Endothelial cell (in vitro differentiated cells): ENCODE measurements around the gene EIF1. TPM values are rescaled to one million over a fixed set of nuclear protein-coding genes. Genes with fewer than 3 reads are reported as not detected.
"Not testable (repeated sequence)": the region's sequence is repeated elsewhere in the genome, so short reads cannot be mapped to it uniquely, and the experiment has no call there.

Source experiments
- DNase-seq: peaks from one replicate; pipeline ENCODE4 v3.0.0; 2021; ENCODE audit warnings: low spot score
- H3K27ac Mint-ChIP-seq: one replicate; pipeline ENCODE4 v1.8.0; 2021; ENCODE audit warnings: mixed read lengths, inconsistent platforms; ENCODE audit not compliant: unreplicated experiment
- H3K27me3 Mint-ChIP-seq: one replicate; pipeline ENCODE4 v1.8.0; 2021; ENCODE audit warnings: mild to moderate bottlenecking, moderate library complexity, mixed read lengths, inconsistent platforms; ENCODE audit not compliant: unreplicated experiment
- H3K36me3 Mint-ChIP-seq: one replicate; pipeline ENCODE4 v1.8.0; 2021; ENCODE audit warnings: mild to moderate bottlenecking, low read depth, mixed read lengths, inconsistent platforms; ENCODE audit not compliant: unreplicated experiment
- H3K4me1 Mint-ChIP-seq: one replicate; pipeline ENCODE4 v1.8.0; 2021; ENCODE audit warnings: mild to moderate bottlenecking, mixed read lengths, inconsistent platforms; ENCODE audit not compliant: unreplicated experiment
- H3K4me3 Mint-ChIP-seq: one replicate; pipeline ENCODE4 v1.8.0; 2021; ENCODE audit warnings: mild to moderate bottlenecking, mixed read lengths, inconsistent platforms; ENCODE audit not compliant: unreplicated experiment
- H3K9me3 Mint-ChIP-seq: one replicate; pipeline ENCODE4 v1.8.0; 2021; ENCODE audit warnings: mixed read lengths, inconsistent platforms; ENCODE audit not compliant: unreplicated experiment
- CTCF ChIP-seq: fragments of 200-600 bp; sonication (generic); IDR thresholded peaks from one replicate; pipeline ENCODE4 v1.5.0; 2021; ENCODE audit warnings: antibody characterized with exemption; ENCODE audit not compliant: unreplicated experiment
- total RNA-seq: library from RNA; stranded (reverse); fragmentation: NEBNext Ultra II Directional; extraction: Animal tissue kit (Norgen Biotek cat#: 25700); gene quantifications from one replicate; pipeline ENCODE4 v1.2.1, GENCODE V29; 2021; ENCODE audit not compliant: unreplicated experiment

The EIF1 gene
- total RNA-seq, 1 donor from 2014 or later: 569 TPM

DNA sequence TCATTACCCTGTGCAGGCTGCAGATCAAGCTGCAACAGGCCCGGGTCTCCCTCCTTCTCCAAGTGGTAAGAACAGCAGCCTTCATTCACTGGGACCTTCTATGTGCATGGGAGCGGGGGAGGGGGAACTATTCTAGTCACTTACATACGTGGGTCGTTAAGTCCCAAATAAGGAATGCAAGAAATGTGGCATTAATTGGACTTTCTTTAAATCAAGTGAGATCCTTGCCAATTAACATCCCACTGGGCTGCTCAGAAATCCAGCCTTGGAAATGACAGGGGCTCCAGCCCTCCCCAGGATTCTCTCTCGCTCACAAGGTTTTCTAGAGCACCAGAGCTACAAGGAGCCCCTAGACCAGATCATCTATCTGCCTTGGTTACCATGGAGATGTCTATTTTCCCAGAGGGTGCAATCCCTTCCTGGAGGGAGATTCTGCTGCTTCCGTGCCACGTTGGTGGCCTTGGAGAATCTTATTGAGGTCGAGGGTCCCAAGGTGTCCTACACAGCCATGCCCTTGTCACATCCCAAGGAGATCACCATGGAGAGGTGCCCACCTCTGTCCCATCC, 5.2 kb upstream of the EIF1 start:
- H3K27me3 Mint-ChIP-seq: peaks cover 8% of the 10 kb centered on the region
- no peak overlapping the region for H3K4me3 Mint-ChIP-seq
- DNase-seq: no peak
- no peak for TF ChIP-seq CTCF
- H3K27ac Mint-ChIP-seq: no peak overlapping the region
- peaks cover under 1% of the 10 kb centered on the region for H3K9me3 Mint-ChIP-seq
- peaks cover 14% of the 10 kb centered on the region for H3K4me1 Mint-ChIP-seq
- H3K36me3 Mint-ChIP-seq: no peaks in the 10 kb centered on the region

- Mint-ChIP-seq H3K4me3 (no peak overlapping the region), H3K27me3 (peaks cover 12% of the 10 kb centered on the region), H3K27ac (no peak overlapping the region), H3K9me3 (no peaks in the 10 kb centered on the region), H3K36me3 (no peaks in the 10 kb centered on the region), H3K4me1 (peaks cover 9% of the 10 kb centered on the region)
- no peak for TF ChIP-seq CTCF
- no peak for DNase-seq
Observed at GRCh38 chr17:41684035-41684434, 4.7 kb upstream of the EIF1 start.

- DNase-seq, H3K36me3 Mint-ChIP-seq, H3K9me3 Mint-ChIP-seq, H3K27ac Mint-ChIP-seq, H3K4me3 Mint-ChIP-seq: not testable (repeated sequence)
- peaks cover 17% of the 10 kb centered on the region for H3K27me3 Mint-ChIP-seq
- peaks cover 12% of the 10 kb centered on the region for H3K4me1 Mint-ChIP-seq
Observed at GRCh38 chr17:41685753-41686152, 2.9 kb upstream of the EIF1 start.

- no peak for TF ChIP-seq CTCF
- DNase-seq: no peak
- Mint-ChIP-seq H3K36me3 (peaks cover 7% of the 10 kb centered on the region), H3K9me3 (no peaks in the 10 kb centered on the region), H3K27me3 (peaks cover 17% of the 10 kb centered on the region), H3K4me1 (peaks cover 12% of the 10 kb centered on the region), H3K27ac (no peak overlapping the region), H3K4me3 (no peak overlapping the region)
Observed at GRCh38 chr17:41686281-41686680, 2.4 kb upstream of the EIF1 start.

GRCh38 chr17:41687828-41688640, 651 bp upstream of the EIF1 start:
- no peak for TF ChIP-seq CTCF
- peaks cover 23% of the 10 kb centered on the region for H3K36me3 Mint-ChIP-seq
- H3K9me3 Mint-ChIP-seq: no peaks in the 10 kb centered on the region
- peaks cover 25% of the 10 kb centered on the region for H3K27me3 Mint-ChIP-seq
- DNase-seq: peak; percentile 25
- peaks cover 16% of the 10 kb centered on the region for H3K4me1 Mint-ChIP-seq
- peak overlapping the region; percentile 96 for H3K27ac Mint-ChIP-seq
- peak overlapping the region; percentile 97 for H3K4me3 Mint-ChIP-seq
